HG03439 (cell line): Measurements from ENCODE around the gene ATP8B2.
"Not testable (repeated sequence)": the region's sequence is repeated elsewhere in the genome, so short reads cannot be mapped to it uniquely, and the experiment has no call there.

Experiments used
- ATAC-seq: cut with Tn5 transposase; IDR thresholded peaks from one replicate; pipeline ENCODE4 v1.9.1; 2021; ENCODE audit warnings: mild to moderate bottlenecking, moderate library complexity; ENCODE audit not compliant: unreplicated experiment

ATP8B2 gene

DNA sequence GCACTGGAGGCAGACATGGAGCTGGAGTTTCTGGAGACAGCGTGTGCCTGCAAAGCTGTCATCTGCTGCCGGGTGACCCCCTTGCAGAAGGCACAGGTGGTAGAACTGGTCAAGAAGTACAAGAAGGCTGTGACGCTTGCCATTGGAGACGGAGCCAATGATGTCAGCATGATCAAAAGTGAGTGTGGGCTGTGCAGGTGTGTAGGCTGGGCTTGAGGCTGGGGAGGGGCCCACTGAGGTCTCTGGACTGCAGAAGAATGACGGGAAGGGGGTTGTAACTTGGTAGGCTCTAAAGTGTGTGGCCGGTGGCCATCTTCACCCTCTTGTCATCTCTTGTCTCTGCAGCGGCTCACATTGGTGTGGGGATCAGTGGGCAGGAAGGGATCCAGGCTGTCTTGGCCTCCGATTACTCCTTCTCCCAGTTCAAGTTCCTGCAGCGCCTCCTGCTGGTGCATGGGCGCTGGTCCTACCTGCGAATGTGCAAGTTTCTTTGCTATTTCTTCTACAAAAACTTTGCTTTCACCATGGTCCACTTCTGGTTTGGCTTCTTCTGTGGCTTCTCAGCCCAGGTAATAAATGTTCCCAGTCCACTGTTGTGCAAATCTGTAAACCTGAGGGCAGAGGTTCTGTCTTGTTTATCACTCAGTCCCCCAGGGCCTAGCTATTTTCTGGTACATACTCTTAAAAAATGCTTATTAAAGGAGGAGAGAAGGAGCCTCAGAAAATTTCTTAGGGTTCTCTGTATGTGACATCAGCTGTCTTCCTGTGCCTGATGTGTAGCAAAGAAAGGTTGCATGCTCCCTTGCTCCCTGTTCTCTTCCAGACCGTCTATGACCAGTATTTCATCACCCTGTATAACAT lies 19.9 kb downstream of the ATP8B2 start:
- no peak for ATAC-seq

DNA sequence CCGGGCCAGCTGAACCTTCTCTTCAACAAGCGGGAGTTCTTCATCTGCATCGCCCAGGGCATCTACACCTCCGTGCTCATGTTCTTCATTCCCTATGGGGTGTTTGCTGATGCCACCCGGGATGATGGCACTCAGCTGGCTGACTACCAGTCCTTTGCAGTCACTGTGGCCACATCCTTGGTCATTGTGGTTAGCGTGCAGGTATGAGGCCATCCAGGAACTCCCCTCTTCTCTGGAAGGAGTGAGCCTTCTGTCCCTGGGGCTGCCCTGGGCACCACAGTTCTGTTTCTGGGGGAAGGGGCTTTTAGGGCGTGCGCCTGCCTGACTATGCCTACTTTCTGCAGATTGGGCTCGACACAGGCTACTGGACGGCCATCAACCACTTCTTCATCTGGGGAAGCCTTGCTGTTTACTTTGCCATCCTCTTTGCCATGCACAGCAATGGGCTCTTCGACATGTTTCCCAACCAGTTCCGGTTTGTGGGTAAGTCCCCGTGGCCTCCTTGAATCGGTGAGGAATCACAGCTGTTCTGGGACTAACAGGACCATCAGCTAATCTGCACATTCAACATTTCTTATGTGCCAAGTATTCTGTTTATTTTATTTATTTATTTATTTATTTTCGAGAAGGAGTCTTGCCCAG lies 21.1 kb downstream of the ATP8B2 start:
- no peak for ATAC-seq

GRCh38 chr1:154347961-154348360 lies 22.6 kb downstream of the ATP8B2 start:
- no peak for ATAC-seq

- no peak for ATAC-seq
Observed at GRCh38 chr1:154348429-154349076, 23.2 kb downstream of the ATP8B2 start.

- no peak for ATAC-seq
Observed at GRCh38 chr1:154349121-154349520, 23.8 kb downstream of the ATP8B2 start.

- no peak for ATAC-seq
Observed at GRCh38 chr1:154350383-154350782, 25.1 kb downstream of the ATP8B2 start.

- ATAC-seq = no peak
Observed at GRCh38 chr1:154351363-154352068, 26.2 kb downstream of the ATP8B2 start.

- no peak for ATAC-seq
Observed at GRCh38 chr1:154352245-154352580, 26.9 kb downstream of the ATP8B2 start.

GRCh38 chr1:154352581-154353459 lies 27.5 kb downstream of the ATP8B2 start:
- ATAC-seq = no peak

DNA sequence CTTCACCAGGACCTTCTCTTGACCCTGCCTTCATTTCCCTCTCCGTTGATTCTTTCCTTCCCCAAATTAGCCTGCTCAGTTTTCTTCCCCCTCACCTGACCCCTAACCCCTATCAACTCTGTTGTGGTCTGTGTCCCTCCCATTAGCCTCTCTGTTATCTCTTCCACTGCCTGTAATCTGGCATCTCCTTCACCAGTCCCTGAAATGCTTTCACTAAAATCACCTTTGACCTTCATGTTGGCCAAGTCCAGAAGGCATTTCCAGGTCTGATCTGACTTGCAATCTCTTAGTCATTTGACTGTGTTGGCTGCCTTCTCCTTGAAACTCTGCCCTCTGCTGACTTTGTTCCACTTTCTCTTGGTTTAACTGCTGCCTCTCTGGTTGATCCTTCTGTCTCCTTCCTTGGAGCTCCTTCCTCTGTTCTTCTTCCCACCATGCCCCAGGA lies 28.2 kb downstream of the ATP8B2 start:
- no peak for ATAC-seq

DNA sequence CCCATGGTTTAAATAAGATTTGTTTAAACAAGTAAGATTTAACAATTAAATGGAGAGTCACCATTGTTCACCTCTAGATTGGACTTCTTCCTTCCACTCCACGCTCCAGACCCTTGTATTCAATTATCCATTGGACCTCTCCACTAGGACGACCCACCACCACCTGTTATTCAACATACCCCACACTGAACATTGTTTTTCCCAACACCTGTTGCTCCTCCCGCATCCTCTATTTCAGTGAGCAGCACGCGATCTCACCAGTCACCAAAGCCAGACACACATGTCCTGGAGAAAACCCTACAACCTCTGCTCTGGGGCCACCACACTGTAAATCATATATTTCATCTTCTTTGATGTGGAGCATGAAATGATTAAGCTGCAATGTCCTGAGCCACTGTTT lies 28.6 kb downstream of the ATP8B2 start:
- no peak for ATAC-seq

GRCh38 chr1:154358519-154358918 lies 33.2 kb downstream of the ATP8B2 start:
- ATAC-seq = no peak

GRCh38 chr1:154360288-154360687 lies 35.0 kb downstream of the ATP8B2 start:
- ATAC-seq = no peak

- ATAC-seq = not testable (repeated sequence)
Observed at GRCh38 chr1:154360881-154361280, 35.6 kb downstream of the ATP8B2 start.

DNA sequence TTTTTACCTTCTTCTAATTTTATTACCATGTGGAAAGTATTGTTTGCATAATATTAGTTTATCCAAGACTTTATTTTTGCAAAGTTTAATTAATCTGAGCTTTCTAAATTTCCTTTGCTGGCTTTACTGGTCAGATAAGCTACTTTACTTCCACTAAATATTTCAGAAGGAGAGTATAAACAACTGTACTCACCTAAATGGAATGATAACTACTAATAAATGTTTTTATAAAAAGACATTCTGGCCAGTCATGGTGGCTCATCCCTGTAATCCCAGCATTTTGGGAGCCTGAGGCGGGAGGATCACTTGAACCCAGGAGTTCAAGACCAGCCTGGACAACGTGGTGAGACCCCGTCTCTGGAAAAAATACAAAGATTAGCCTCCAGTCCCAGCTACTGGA lies 36.0 kb downstream of the ATP8B2 start:
- ATAC-seq = no peak

GRCh38 chr1:154371436-154371835 lies 46.1 kb downstream of the ATP8B2 start:
- ATAC-seq = no peak

- ATAC-seq = not testable (repeated sequence)
Observed at GRCh38 chr1:154373777-154374357, 48.5 kb downstream of the ATP8B2 start.

GRCh38 chr1:154379301-154379700 lies 54.0 kb downstream of the ATP8B2 start:
- no peak for ATAC-seq

GRCh38 chr1:154384650-154385489 lies 59.5 kb downstream of the ATP8B2 start:
- ATAC-seq = no peak
